DLD1 (cell line): ENCODE measurements around the gene CTNNAL1.
"Not testable (repeated sequence)": the region's sequence is repeated elsewhere in the genome, so short reads cannot be mapped to it uniquely, and the experiment has no call there.

Experiments
- in situ Hi-C: cut with HindIII; loops from 2 replicates; pipeline ENCODE4 v1.10.0; 2017; ENCODE audit warnings: low sequenced_read_pairs

Gene CTNNAL1, protein sequence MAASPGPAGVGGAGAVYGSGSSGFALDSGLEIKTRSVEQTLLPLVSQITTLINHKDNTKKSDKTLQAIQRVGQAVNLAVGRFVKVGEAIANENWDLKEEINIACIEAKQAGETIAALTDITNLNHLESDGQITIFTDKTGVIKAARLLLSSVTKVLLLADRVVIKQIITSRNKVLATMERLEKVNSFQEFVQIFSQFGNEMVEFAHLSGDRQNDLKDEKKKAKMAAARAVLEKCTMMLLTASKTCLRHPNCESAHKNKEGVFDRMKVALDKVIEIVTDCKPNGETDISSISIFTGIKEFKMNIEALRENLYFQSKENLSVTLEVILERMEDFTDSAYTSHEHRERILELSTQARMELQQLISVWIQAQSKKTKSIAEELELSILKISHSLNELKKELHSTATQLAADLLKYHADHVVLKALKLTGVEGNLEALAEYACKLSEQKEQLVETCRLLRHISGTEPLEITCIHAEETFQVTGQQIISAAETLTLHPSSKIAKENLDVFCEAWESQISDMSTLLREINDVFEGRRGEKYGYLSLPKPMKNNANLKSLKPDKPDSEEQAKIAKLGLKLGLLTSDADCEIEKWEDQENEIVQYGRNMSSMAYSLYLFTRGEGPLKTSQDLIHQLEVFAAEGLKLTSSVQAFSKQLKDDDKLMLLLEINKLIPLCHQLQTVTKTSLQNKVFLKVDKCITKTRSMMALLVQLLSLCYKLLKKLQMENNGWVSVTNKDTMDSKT

DNA sequence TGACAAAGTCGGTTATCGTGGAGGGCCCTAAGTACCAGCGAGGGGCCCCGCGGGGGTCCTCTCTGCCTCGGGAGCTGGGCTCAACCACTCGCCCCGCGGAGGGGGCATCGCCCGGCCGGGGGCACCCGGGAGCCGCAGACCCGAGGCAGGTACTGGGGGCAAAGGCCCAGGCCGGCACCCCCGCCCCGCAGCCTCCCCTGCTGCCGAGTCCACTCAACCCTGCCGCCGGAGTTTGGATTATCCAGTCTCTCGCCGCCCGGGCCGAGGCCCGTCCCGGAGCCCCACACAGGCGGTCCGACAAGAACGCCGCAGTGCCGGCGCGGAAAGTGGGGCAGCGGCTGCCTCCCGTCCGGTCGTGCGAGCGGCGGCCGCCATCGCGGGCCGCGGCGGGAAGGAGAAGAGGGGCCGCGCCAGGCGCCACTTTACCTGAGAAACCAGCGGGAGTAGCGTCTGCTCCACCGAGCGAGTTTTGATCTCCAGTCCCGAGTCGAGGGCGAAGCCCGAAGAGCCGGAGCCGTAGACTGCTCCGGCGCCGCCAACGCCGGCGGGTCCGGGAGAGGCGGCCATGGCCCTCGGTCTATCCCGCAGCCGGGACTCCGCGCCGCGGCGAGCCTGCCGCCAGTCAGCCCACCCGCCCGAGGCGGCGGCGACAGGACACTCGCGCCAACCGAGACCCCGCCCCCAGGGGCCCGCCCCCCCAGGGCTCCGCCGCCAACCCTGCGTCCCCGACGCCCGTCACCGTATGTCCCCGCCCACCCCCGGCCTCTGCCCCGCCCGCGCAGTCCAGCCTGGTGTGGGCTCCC is at the start of gene CTNNAL1:
CTNNAL1 (minus strand) TSS at position 624 of the 803 bp plus-strand sequence; CDS start at position 567, 57 bp downstream.
- in situ Hi-C loops, result no loop called here

DNA sequence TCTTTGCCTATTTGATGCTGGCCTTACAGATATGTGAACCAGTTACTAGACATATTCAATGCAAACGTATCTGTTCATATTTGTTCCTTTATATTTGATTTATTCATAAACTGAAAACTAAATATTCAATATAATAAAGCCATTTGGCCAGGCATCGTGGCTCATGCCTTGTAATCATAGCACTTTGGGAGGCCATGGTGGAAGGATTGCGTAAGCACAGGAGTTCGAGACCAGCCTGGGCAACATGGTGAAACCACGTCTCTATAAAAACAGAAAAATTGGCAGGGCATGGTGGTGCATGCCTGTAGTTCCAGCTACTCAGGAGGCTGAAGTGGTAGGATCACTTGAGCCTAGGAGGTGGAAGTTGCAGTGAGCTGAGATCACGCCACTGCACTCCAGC is 49.2 kb upstream of the CTNNAL1 start:
- in situ Hi-C loops, result no loop called here

DNA sequence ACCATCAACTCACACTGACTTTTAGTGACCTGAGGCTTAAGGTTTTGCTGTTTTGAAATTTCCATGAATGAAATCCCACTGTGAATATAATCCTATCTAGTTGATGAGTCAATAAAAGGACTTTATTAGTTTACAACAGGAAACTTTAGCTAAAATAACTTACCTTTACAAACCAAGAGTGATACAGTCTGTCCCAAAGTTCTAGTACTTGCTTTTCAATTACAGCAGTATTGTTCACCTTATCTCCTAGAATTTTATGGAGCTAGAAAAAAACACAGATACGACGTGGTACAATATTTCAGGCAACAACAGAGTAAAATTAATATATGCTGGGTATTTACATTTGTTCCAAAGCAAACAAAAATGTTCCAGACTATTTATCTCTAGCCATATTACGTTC is 46.9 kb upstream of the CTNNAL1 start:
- in situ Hi-C loops, result no loop called here

DNA sequence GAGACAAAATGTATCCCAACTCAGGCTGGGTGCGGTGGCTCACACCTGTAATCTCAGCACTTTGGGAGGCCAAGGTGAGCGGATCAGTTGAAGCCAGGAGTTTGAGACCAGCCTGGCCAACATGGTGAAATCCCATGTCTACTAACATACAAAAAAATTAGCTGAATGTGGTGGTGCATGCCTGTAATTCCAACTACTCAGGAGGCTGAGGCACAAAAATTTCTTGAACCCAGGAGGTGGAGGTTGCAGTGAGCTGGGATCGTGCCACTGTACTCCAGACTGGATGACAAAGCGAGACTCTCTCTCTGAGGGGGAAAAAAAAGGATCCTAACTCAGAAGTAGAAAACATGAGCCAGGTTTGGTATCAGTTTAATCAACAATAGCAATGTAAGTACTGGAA is 39.8 kb upstream of the CTNNAL1 start:
- in situ Hi-C loops, result not testable (repeated sequence)

DNA sequence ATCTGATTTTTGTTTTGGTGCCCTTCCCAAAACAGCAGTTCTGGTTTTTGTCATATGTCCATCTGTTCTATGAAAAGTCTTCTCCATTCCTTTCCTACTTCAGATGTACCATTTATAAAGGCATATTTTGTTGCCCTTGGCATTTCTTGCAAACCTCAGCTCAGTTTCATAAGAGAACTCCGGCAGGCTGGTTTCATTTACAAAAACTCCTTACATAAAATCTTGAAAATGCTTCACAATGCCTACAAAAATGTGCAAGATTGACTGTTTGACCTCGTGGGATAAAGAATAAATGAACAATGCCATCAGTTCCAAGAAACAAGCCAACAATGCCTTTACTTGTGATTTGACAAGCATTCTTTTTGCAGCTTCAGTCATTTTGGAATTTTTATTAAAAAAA is 39.1 kb upstream of the CTNNAL1 start:
- in situ Hi-C loops, result no loop called here

DNA sequence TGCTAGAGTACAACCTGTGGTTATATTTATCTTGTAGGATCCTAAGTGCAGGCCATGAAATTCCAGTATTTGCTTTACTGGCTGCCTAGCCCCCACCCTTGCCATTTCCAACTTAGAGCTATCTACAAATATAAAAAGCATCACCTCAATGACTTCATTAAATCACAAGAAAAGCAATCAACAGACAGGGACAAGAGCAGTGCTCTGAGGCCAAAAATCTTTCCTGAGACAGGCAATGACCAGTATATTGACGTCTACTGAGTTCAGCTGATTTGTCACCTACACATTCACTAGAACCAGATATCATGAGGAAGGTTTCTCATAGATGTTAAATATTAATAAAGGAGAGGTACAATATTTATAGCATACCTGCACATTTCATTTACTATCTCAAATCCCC is 38.4 kb upstream of the CTNNAL1 start:
- in situ Hi-C loops, result no loop called here

DNA sequence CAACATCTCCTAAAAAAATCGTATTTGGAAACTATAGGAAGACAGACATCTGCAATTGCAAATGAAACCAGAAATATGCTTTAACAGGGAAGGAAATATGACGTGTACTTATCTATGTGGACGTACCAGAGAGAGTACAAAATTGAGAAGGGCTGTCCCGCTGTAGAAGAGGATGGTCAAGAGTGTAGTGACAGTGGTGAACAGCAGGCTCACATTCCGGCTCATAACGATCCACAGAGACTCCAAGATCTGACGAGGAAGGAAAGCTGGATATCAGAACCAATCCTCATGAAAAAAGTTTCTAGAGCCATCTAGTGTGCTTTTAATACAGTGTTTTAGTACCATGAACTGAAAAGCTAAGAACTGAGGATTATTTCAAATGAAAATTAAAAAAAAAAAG is 37.1 kb upstream of the CTNNAL1 start:
- in situ Hi-C loops, result no loop called here

DNA sequence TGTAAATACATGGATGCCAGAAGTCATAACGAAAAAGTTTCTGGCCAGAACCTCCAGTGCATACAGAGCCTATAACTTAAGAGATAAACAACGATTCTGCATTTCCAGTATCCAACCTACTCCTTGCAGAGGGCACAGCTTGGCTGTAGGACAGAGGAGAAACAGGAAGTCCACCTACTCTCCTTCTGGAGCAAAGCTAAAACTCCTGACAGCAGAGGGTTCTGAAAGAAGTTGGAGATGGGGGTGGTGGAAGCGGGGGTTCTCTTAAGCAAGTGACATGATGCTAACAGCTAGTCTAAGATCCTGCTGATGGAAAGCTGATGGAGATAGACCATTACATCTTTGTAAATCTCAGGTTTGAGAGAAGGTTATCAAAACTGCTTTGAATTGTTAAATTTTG is 35.5 kb upstream of the CTNNAL1 start:
- in situ Hi-C loops, result no loop called here

DNA sequence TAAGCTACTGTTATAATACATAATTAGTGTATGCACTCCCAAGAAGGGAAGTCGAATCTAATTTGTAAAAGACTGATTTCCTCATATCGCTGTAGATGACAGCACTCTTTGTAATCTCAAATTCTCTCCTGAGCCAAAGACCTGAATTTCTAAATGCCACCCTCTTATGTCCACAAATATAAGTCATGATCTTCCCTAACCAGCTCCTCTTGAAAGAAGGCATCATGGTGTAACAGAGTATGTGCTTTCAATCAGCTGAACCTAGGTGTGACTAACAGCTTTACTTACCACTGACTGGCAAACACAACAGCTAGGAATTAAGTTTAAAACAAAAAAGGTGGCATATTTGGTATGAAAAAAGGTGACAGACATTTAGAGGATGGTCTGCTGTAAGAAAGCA is 34.0 kb upstream of the CTNNAL1 start:
- in situ Hi-C loops, result no loop called here

DNA sequence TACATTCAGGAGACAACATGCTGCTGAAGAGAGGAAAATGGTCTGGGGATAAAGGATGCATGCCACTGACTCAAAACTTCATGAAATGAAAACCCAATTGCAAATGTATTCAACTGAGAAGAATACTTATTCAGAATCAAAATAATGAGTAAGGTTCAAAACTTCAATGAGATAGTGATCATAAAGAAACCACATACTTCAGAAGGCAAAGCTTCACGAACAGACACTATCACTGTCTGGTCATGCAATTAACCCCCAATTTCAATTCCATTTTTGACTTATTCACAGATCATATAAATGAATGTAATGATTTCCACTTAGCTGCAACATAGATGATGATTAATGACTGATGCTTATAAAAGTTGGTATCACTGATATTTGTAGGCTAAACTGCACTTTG is 33.0 kb upstream of the CTNNAL1 start:
- in situ Hi-C loops, result no loop called here

DNA sequence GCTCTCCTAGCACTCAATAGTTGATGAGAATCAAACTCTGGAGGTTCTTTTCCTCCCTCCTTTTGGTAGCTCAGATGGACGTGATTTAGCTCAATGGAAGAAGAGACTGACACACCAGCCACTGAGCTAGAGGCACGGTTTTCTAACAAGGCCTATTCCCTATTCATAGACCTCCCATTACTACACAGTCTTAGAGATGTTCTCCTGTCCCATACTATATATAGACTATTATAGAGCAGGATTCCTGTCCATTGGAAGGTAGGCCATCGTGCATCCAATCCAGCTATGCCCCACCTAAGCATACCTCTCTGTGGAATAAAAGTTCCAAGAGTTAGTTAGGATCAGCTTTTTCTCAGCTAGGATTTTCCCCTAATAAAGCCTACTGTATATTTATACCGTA is 30.3 kb upstream of the CTNNAL1 start:
- in situ Hi-C loops, result no loop called here

DNA sequence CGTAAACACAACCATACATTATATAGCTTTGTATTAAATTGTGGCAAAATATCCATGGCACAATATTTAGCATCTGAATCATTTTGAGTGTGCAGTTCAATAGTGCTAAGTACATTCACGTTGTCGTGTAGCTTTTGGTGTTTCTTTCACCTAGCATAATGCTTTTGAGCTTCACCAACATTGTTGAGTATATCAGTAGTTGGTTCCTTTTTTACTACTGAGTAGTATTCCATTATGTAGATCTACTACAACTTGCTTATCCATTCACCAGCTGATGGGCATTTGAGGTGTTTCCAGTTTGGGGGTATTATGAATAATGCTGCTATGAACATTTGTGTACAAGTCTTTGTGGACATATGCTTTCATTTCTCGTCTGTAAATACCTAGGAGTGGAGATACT is 27.3 kb upstream of the CTNNAL1 start:
- in situ Hi-C loops, result no loop called here

DNA sequence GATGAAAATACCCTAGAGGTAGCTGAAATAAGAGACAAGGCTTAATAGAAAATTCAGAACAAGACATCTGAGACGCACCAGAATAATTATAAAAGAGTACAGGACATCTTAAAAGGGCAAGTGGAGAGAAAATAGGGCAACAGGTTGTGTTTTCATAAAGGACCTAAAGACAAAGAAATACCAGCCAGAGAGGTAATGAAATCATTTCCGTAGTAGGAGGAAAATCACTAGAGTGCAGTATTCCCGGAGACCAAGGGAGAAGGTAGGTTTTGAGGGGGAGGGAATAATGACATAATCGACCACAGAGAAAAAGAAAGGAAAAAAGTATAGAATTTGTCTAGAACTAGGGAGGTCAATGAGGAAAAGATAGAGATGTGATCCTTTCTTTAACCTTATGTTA is 26.2 kb upstream of the CTNNAL1 start:
- in situ Hi-C loops, result no loop called here

DNA sequence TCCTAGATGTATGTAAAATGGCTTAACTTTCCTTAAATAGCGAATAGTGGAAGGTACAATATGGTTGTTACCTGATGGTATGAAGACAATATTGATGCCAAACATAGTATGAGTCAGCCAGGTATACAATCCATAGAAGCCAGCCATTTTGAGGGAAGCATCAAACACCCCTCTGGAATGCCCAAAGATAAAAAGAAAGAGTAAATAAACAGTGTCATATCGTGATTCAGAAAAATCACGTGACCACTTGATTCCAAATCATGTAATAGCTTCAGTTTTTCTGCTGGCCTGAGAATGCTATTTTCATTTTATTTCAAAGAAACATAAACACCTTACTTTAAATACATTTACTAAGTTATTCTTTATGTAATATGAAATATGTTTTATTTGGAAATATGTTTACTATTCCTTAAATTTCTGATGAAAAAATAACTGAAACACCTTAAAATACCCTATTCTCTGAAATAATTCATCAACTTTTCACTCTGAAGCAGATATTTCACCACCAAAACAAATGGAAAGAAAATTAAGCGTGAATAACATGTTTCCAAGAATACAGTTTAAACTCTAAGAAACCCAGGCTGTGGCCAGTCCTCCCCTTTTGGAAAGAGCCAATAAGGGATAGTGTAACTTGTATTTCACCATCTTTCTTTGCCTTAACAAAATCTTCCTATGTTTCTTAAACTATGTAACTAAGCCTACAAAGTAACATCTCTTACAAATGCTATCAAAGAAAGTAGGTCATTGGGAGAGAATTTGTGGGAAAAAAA is 24.8 kb upstream of the CTNNAL1 start:
- in situ Hi-C loops, result no loop called here

DNA sequence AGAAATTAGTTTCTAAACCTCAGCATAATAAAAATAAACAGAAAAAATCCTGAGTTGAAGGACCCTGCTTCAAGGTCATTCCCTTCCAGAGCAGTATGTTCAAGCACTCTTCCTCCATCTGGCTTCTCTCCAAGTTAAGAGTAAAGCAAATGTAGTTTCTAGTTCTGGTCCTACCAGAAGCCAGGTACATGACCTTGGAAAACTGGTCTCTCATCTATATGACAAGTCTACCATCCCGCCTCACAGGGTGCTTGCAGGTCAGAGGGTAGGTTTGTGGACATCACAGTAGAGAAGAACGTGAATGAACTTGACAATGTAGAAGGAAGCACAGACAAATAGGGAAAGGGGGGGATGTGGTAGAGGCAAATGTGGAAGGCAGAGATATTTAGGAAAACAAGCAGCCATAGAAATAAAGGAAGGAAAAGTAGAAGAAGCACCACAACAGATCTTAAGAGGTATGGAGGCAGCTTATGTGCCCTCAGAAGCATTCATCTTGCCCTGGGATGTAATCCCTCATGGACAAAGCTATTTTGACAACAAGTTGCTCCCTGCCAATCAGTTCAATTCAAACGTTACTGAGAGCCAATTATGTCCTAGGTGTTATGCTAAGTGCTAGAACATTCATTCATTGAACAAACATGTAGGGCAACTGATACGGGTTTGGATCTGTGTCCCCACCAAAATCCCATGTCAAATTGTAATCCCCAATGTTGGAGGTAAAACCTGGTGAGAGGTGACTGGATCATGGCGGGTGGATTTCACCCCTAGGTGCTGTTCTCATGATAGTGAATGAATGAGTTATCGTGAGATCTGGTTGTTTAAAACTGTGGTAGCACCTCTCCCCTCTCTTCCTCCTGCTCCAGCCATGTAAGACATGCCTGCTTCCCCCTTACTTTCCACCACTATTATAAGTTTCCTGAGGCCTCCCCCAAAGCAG is 23.7 kb upstream of the CTNNAL1 start:
- in situ Hi-C loops, result no loop called here

DNA sequence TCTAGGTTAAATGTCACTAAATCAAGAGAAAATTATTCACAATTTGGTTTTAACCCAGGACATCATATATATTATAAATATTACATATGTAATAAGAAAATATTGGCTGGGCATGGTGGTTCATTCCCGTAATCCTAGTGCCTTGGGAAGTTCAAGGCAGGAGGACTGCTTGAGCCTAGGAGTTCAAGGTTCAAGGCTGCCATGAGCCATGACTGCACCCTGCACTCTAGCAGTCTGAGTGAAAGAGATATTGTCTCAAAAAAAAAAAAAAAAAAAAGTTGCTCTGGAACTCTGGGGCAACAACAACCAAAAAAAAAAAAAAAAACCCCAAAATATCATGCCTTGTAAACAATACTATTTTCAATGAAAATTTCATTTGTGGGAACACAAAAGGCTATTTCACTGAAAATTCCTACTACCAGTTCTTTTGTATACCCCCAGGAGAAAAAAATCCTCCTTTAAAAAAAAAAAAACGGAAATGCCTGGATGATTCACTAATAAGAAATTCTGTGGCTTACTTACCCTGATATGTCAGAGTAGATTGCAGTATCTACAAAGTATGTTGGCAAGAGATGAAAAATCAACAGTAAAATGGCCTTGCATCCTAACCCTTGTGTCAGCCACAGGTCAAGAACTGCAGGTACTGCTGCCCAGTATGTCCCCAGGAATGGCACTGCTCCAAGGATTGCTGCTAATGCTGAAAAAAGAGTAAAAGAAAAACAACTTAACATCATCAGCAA is 22.6 kb upstream of the CTNNAL1 start:
- in situ Hi-C loops, result no loop called here

DNA sequence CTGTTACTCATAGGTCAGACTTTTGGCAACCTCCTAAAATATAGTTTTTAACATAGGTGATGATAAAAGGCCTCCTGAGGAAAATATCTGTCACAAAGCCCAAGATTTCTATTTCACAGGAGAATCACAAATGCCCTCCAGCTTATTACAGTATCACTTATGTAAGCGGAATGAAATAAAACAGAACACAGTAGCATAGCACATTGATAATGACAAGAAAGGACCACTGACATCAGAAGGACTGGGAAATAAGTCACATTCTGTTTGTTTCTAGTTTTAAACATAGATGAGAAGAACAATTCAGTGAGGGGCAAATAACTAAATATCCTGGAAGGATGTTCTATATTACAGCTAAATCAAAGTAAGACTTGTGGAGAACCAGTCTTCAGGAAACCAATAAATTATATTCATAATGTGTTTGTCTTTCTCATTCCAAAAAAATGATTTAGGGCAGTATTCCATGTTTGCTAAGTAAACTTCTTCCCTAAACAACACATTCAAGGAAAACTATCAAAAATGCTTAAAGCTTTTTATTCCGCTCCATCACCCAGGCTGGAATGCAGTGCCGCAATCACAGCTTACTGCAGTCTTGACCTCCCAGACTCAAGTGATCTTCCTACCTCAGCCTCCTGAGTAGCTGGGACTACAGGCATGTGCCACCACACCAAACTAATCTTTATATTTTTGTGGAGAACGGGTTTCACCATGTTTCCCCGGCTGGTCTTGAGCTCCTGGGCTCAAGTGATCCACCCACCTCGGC is 20.8 kb upstream of the CTNNAL1 start:
- in situ Hi-C loops, result no loop called here

DNA sequence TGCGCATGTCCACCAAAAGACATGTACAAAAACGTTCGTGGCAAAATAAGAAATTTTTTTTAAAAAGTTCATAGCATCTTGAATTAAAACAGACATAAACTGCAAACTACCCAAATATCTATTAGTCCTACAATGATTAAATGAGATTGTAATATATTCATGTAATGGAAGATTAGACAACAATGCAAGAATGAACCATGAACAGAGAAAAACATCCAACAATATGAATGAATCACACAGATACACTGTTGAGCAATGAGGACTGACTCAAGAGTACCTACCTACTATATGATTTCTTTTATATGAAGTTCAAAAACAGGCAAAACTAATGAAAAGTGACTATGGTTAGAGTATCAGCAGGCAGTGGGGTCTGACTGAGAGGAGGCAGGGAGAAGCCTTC is 17.9 kb upstream of the CTNNAL1 start:
- in situ Hi-C loops, result no loop called here
